Common myeloid progenitor, CD34-positive (primary cell): ENCODE measurements around the gene DPF3.
"Not testable (repeated sequence)": the region's sequence is repeated elsewhere in the genome, so short reads cannot be mapped to it uniquely, and the experiment has no call there.

Experiments used
- CTCF ChIA-PET: fragments of 350-600 bp; sonication (Branson Sonifier 250); formaldehyde crosslinking; loops from one replicate; lab custom pipeline; 2021; ENCODE audit warnings: antibody characterized with exemption; lab: Charles Lee
- POLR2A ChIA-PET: fragments of 350-600 bp; sonication (Branson Sonifier 250); formaldehyde crosslinking; loops from one replicate; lab custom pipeline; 2021; ENCODE audit warnings: antibody characterized with exemption; lab: Charles Lee
- DNase-seq, 3 donors: peaks; one replicate each; pipeline versions ENCODE4 v3.0.0 to v3.0.0-alpha.2; 2013
- H3K27ac ChIP-seq, 2 experiments: 1 replicate in 1 of 2; 2 replicates in 1 of 2; pipeline ENCODE4 v1.7.0; 2013; ENCODE audit warnings: inconsistent platforms in 2 of 2, low read length in 2 of 2, mild to moderate bottlenecking in 2 of 2, low read depth in 1 of 2, moderate library complexity in 1 of 2; ENCODE audit not compliant: severe bottlenecking in 2 of 2, insufficient read depth in 1 of 2, poor library complexity in 1 of 2
- H3K27me3 ChIP-seq, 5 experiments: replicated peaks in 2 of 5; 1 replicate in 3 of 5; 2 replicates in 2 of 5; pipeline versions ENCODE4 v1.6.1 to v1.7.0; 2013; ENCODE audit warnings: low read length in 4 of 5, mild to moderate bottlenecking in 2 of 5, moderate library complexity in 2 of 5, inconsistent platforms in 1 of 5; ENCODE audit not compliant: insufficient read depth in 5 of 5, control insufficient read depth in 4 of 5
- H3K36me3 ChIP-seq, 4 experiments: 1 replicate in 2 of 4; 2 replicates in 2 of 4; pipeline versions ENCODE4 v1.6.1 to v1.7.0; 2013; ENCODE audit warnings: low read length in 3 of 4, control low read depth in 1 of 4, mild to moderate bottlenecking in 1 of 4; ENCODE audit not compliant: control insufficient read depth in 4 of 4, insufficient read depth in 4 of 4
- H3K4me1 ChIP-seq, 4 experiments: 1 replicate in 3 of 4; 2 replicates in 1 of 4; pipeline versions ENCODE4 v1.6.1 to v1.7.1; 2013; ENCODE audit warnings: low read length in 3 of 4, mild to moderate bottlenecking in 3 of 4, control low read depth in 1 of 4, inconsistent platforms in 1 of 4, moderate library complexity in 1 of 4; ENCODE audit not compliant: control insufficient read depth in 4 of 4, insufficient read depth in 4 of 4; ENCODE audit errors: control extremely low read depth in 1 of 4
- H3K4me3 ChIP-seq, 7 experiments: 1 replicate in 4 of 7; 2 replicates in 3 of 7; pipeline versions ENCODE4 v1.5.1 to v1.7.0; 2013; ENCODE audit warnings: mild to moderate bottlenecking in 7 of 7, low read length in 6 of 7, moderate library complexity in 6 of 7, inconsistent platforms in 2 of 7, low read depth in 2 of 7, control low read depth in 1 of 7; ENCODE audit not compliant: insufficient read depth in 4 of 7, control insufficient read depth in 1 of 7; ENCODE audit errors: extremely low read depth in 1 of 7
- H3K9me3 ChIP-seq, 5 experiments: 1 replicate in 4 of 5; 2 replicates in 1 of 5; pipeline versions ENCODE4 v1.6.1 to v1.7.1; 2013; ENCODE audit warnings: low read length in 4 of 5, mild to moderate bottlenecking in 2 of 5, inconsistent platforms in 1 of 5, low read depth in 1 of 5, moderate library complexity in 1 of 5; ENCODE audit not compliant: control insufficient read depth in 4 of 5, insufficient read depth in 2 of 5; ENCODE audit errors: control extremely low read depth in 1 of 5
- WGBS: methylation state at CpG from one replicate; pipeline ENCODE4 v1.1.5; 2013; ENCODE audit not compliant: insufficient coverage; 5-methylcytosine and 5-hydroxymethylcytosine counted together

The DPF3 gene

DNA sequence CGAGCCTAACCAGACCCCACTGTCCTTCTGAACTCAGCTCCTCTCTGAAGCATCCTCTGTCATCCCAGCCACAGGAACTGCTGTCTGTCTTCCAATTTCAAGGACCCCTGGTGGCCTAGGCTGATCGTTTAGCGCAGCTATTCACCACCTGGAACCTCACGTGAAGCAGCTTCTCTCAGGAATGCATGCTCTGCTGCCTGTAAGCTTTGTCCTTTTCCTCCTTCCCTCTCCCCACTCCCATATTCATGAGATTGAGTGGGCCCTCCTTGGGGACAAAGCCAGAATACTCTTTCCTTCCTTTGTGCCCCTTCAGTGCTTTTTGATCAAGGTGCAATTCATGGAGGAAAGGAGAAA is 17.2 kb downstream of the DPF3 start:
- DNase-seq = no peak
- Histone ChIP-seq H3K27me3 (peaks cover 0 to 23% (median 2%) of the 10 kb centered on the region in 5 experiments), H3K4me3 (no peak overlapping the region), H3K4me1 (peaks cover 0 to 7% (median 0%) of the 10 kb centered on the region in 4 experiments), H3K9me3 (peaks cover 0 to 6% (median 0%) of the 10 kb centered on the region in 5 experiments), H3K27ac (no peak overlapping the region), H3K36me3 (no peaks in the 10 kb centered on the region)
- ChIA-PET CTCF (no interaction called here), POLR2A (no interaction called here)
- WGBS = 79% methylated on average over 4 of the region's 4 CpGs

DNA sequence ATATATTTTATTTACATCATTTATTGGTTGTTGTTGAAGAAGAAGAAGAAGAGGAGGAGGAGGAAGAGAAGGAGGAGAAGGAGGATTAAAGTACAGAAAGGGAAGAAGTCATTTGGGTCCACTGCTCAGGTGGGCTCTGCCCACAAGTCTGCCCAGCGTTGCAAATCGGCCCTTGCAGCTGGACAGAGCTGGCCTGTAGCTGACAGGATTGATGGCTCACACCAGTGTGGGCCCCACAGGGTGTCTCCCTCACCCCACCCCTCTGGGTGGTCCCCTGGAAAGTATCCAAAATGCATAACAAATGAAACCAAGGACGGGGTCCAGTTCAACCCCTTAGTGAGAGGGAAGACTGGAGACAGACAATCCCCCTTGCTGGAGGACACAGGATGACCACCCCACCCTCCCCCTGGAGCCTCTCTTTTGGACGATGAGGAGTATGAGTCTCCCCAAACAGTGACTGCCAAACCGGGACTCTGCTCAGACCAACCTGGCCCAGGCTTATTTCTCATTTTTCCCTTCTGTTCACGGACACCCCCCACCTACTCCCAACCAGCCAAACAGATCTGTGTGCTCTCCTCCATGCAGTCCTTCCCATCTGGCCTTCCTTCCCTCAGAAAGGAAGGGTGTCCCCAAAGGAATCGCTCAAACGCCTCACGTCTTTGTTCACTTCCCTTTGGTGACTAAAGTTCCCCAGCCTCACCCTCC is 17.7 kb downstream of the DPF3 start:
- peaks cover 0 to 6% (median 0%) of the 10 kb centered on the region in 4 experiments for H3K4me1 ChIP-seq
- 90% methylated on average over 8 of the region's 9 CpGs for WGBS
- H3K27me3 ChIP-seq = peaks cover 0 to 23% (median 0%) of the 10 kb centered on the region in 5 experiments
- no peaks in the 10 kb centered on the region for H3K36me3 ChIP-seq
- POLR2A ChIA-PET = interaction anchor here (0.6 kb wide), 1 partner anchor 373 kb away, joined by 3 read pairs; no protein-coding TSS in a partner anchor
- no peak overlapping the region for H3K4me3 ChIP-seq
- CTCF ChIA-PET = no interaction called here
- no peak overlapping the region for H3K27ac ChIP-seq
- DNase-seq = no peak
- H3K9me3 ChIP-seq = peaks cover 0 to 11% (median 5%) of the 10 kb centered on the region in 5 experiments

GRCh38 chr14:72870878-72871277 is 23.0 kb downstream of the DPF3 start:
- peaks cover 0 to 11% (median 7%) of the 10 kb centered on the region in 5 experiments for H3K9me3 ChIP-seq
- H3K27ac ChIP-seq, H3K4me1 ChIP-seq, DNase-seq, H3K36me3 ChIP-seq, POLR2A ChIA-PET, H3K27me3 ChIP-seq, H3K4me3 ChIP-seq, CTCF ChIA-PET: not testable (repeated sequence)
- WGBS = 90% methylated on average over 2 of the region's 4 CpGs

DNA sequence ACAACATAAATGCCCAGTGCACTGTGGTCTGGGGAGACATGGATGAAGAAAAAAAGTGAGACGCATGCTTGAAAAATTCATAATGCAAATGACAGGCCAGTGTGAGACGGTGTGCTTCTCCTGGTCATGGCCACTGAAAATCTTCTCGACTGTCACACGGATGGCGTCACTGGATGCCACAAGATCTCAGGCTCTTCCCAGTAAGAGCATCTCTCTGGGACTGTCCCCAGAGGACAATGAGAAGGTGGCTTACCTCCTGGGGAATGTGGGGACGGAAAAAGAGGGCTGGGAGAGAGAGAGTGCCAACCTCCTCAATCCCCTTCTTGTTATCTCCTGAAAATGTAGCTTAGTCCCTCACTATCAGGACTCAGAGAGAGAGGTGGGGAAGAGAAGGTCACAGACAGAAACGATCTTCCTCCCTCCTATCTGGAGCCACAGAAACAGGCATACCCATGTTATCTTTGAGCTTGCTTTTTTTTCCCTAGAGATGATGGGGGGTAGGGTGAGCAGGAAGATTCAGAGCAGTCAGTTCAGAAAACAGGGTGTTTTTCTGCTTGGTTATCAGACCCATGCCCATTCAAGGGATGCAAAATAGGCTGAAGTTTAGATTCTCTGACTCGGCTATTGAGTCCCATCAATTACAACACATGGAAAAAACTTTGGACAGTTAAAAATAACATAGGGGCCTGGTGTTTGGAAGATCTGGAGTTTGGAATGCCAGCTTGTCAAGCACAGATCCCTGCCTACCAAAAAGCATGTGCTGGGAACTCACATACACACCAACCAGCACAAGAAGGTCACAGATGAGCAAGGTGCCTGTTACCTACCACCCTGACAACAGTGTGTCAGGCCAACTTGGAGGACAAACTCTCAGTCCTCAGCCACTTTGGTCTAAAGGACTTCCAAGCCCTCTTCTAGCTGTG is 24.2 kb downstream of the DPF3 start:
- no peaks in the 10 kb centered on the region for H3K36me3 ChIP-seq
- H3K9me3 ChIP-seq = peaks cover 0 to 11% (median 7%) of the 10 kb centered on the region in 5 experiments
- 98% methylated on average over 5 of the region's 8 CpGs for WGBS
- ChIA-PET CTCF (interaction anchor here (1.0 kb wide), 1 partner anchor 34 kb away, joined by 3 read pairs; no protein-coding TSS in a partner anchor), POLR2A (no interaction called here)
- DNase-seq = no peak
- no peak overlapping the region for H3K4me3 ChIP-seq
- no peaks in the 10 kb centered on the region for H3K4me1 ChIP-seq
- no peak overlapping the region for H3K27ac ChIP-seq
- H3K27me3 ChIP-seq = peaks cover 0 to 7% (median 3%) of the 10 kb centered on the region in 5 experiments

DNA sequence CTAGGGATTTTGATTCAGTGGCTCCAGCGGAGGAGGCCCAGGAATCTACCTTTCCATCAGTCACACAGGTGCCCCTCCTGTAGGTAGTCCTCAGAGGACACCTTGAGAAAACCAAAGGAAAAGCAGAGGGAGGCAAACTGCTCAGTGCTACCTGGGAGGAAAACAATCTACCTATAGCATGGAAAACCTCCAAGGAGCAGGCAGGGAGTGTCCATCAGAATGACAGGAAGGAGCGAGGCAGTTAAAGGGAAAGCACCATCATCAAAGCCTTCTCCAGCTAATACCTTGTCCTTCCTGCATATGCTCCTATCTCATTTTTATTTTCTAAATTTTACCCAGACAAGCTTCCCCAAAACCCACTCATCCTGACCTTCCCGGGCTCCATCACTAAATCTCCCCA is 25.4 kb downstream of the DPF3 start:
- CTCF ChIA-PET = no interaction called here
- H3K4me1 ChIP-seq = no peaks in the 10 kb centered on the region
- POLR2A ChIA-PET = no interaction called here
- DNase-seq = no peak
- H3K27me3 ChIP-seq = peaks cover 0 to 7% (median 3%) of the 10 kb centered on the region in 5 experiments
- no peak overlapping the region for H3K4me3 ChIP-seq
- H3K9me3 ChIP-seq = peaks cover 0 to 11% (median 7%) of the 10 kb centered on the region in 5 experiments
- no peaks in the 10 kb centered on the region for H3K36me3 ChIP-seq
- 100% methylated on average over 3 of the region's 3 CpGs for WGBS
- H3K27ac ChIP-seq = no peak overlapping the region

DNA sequence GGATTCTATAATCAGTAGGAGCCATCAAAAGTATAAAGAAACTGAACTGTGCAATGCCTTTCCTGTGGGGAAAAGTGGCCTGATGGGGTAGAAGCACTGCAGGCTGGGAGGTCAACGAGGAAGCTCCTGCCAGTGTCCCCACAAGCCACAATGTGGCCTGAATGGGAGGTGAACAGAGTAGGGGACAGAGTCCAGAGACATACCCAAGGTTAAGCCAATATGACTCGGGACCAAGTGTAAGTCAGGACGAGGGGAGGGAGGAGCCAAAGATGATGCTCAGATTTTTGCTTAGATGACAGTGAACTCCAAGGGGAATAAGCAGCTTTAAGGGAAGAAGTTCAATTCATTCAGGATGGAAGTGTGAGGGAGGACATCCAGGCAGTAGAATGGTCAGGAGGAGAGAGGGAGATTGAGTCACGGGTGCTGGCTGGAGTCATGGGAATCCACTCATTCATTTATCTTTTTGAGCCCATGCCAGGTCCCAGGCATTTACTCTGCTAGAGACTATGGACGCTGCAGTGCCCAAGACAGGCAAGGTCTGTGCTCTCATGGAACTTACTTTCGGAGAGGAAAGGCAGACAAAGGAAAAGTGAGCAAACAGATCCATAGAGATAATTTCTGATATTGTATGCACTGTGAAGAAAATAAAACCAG is 29.1 kb downstream of the DPF3 start:
- H3K4me3 ChIP-seq = no peak overlapping the region
- DNase-seq = no peak
- H3K4me1 ChIP-seq = peaks cover 0 to 2% (median 0%) of the 10 kb centered on the region in 4 experiments
- no peaks in the 10 kb centered on the region for H3K36me3 ChIP-seq
- WGBS = 94% methylated on average over 6 of the region's 6 CpGs
- ChIA-PET POLR2A (no interaction called here), CTCF (no interaction called here)
- H3K27me3 ChIP-seq = peaks cover 0 to 11% (median 0%) of the 10 kb centered on the region in 5 experiments
- H3K27ac ChIP-seq = no peak overlapping the region
- no peaks in the 10 kb centered on the region for H3K9me3 ChIP-seq
